SK-N-SH (cell line): ENCODE data around the gene FAM76B. TPM values are rescaled to one million over a fixed set of nuclear protein-coding genes. Genes with fewer than 3 reads are reported as not detected.

Experiments
- CTCF ChIA-PET: fragments of 300-600, 350-600 bp; formaldehyde crosslinking; extraction: SDS; loops from one replicate; lab custom pipeline; 2021; lab: Yijun Ruan, JAX
- POLR2A ChIA-PET: fragments of 350-600 bp; sonication (Branson Sonifier 250); formaldehyde crosslinking; extraction: SDS; loops from one replicate; lab custom pipeline; 2020; ENCODE audit warnings: antibody characterized with exemption, inconsistent platforms; lab: Yijun Ruan, JAX
- DNase-seq: peaks from one replicate; pipeline ENCODE4 v3.0.0; 2012
- H2AFZ ChIP-seq: fragments of 200-600 bp; sonication (generic); 2 replicates; pipeline ENCODE4 v1.8.1; 2016; ENCODE audit warnings: antibody characterized with exemption, mild to moderate bottlenecking, low read depth
- H3F3A ChIP-seq: fragments of 200-600 bp; sonication (generic); replicated peaks from 2 replicates; pipeline ENCODE3; 2016; ENCODE audit warnings: antibody characterized with exemption, mild to moderate bottlenecking; ENCODE audit not compliant: insufficient read depth
- H3K27ac ChIP-seq, 2 experiments: fragments of 200-500 bp in 1 of 2; fragments of 200-600 bp in 1 of 2; sonication (Bioruptor generic) in 1 of 2; sonication (generic), shearing (Covaris generic) in 1 of 2; 2 replicates each; pipeline versions ENCODE4 v1.5.1 to v1.6.1; 2014 to 2016; ENCODE audit warnings: low read depth in 2 of 2, inconsistent platforms in 1 of 2, low read length in 1 of 2, mild to moderate bottlenecking in 1 of 2, mixed read lengths in 1 of 2
- H3K27me3 ChIP-seq: fragments of 200-600 bp; sonication (generic), shearing (Covaris generic); 2 replicates; pipeline ENCODE4 v1.6.1; 2016; ENCODE audit warnings: mixed run types; ENCODE audit not compliant: insufficient read depth
- H3K36me3 ChIP-seq, 2 experiments: fragments of 200-500 bp in 1 of 2; fragments of 200-600 bp in 1 of 2; sonication (Bioruptor generic) in 1 of 2; sonication (generic) in 1 of 2; replicated peaks in 1 of 2; 2 replicates each; pipeline versions ENCODE3 to v1.5.1; 2014 to 2016; ENCODE audit warnings: low read length in 1 of 2, mild to moderate bottlenecking in 1 of 2; ENCODE audit not compliant: insufficient read depth in 2 of 2, control insufficient read depth in 1 of 2
- H3K4me1 ChIP-seq, 2 experiments: fragments of 200-500 bp in 1 of 2; fragments of 200-600 bp in 1 of 2; sonication (Bioruptor generic) in 1 of 2; sonication (generic), shearing (Covaris generic) in 1 of 2; 2 replicates each; pipeline versions ENCODE4 v1.5.1 to v1.6.1; 2014 to 2016; ENCODE audit warnings: low read depth in 1 of 2, low read length in 1 of 2, mixed run types in 1 of 2; ENCODE audit not compliant: insufficient read depth in 2 of 2, control insufficient read depth in 1 of 2
- H3K4me2 ChIP-seq: fragments of 200-600 bp; sonication (generic), shearing (Covaris generic); 2 replicates; pipeline ENCODE4 v1.6.1; 2017; ENCODE audit warnings: mixed run types
- H3K4me3 ChIP-seq, 2 experiments: fragments of 200-500 bp in 1 of 2; fragments of 200-600 bp in 1 of 2; sonication (Bioruptor generic) in 1 of 2; sonication (generic), shearing (Covaris generic) in 1 of 2; 2 replicates each; pipeline versions ENCODE4 v1.5.1 to v1.8.1; 2014 to 2016; ENCODE audit warnings: low read depth in 2 of 2, inconsistent platforms in 1 of 2, low read length in 1 of 2, mild to moderate bottlenecking in 1 of 2, mixed read lengths in 1 of 2, moderate library complexity in 1 of 2
- H3K79me2 ChIP-seq: fragments of 200-600 bp; sonication (generic); 2 replicates; pipeline ENCODE4 v1.8.1; 2017; ENCODE audit warnings: mild to moderate bottlenecking; ENCODE audit not compliant: insufficient read depth
- H3K9ac ChIP-seq: fragments of 200-600 bp; sonication (generic); 2 replicates; pipeline ENCODE4 v1.6.1; 2017; ENCODE audit warnings: mixed run types
- H3K9me2 ChIP-seq: fragments of 200-600 bp; sonication (generic); 2 replicates; pipeline ENCODE4 v1.6.1; 2017; ENCODE audit warnings: mixed run types
- H3K9me3 ChIP-seq: fragments of 200-600 bp; sonication (generic); 2 replicates; pipeline ENCODE4 v1.6.1; 2017; ENCODE audit warnings: mixed run types, mild to moderate bottlenecking, moderate library complexity
- H4K20me1 ChIP-seq: fragments of 200-600 bp; sonication (generic); 2 replicates; pipeline ENCODE4 v1.6.1; 2017; ENCODE audit warnings: mild to moderate bottlenecking, mixed run types; ENCODE audit not compliant: insufficient read depth
- CHD2 ChIP-seq: fragments of 150-350 bp; IDR thresholded peaks from 2 replicates; pipeline ENCODE4 v1.6.1; 2018; ENCODE audit warnings: low read length; ENCODE audit not compliant: partially characterized antibody
- CTCF ChIP-seq: fragments of 200-600 bp; sonication (generic); IDR thresholded peaks from 2 replicates; pipeline ENCODE4 v1.6.1; 2017; ENCODE audit warnings: antibody characterized with exemption, mild to moderate bottlenecking, moderate library complexity
- ELF1 ChIP-seq: IDR thresholded peaks from 2 replicates; pipeline ENCODE4 v1.4.0; 2012
- EP300 ChIP-seq, 2 experiments: IDR thresholded peaks; 2 replicates each; pipeline versions ENCODE4 v1.4.0 to v1.6.1; 2012; ENCODE audit warnings: borderline replicate concordance in 1 of 2, low read depth in 1 of 2, low read length in 1 of 2
- EZH2phosphoT487 ChIP-seq: fragments of 200-600 bp; sonication (generic); IDR thresholded peaks from 2 replicates; pipeline ENCODE4 v1.6.1; 2017; ENCODE audit warnings: low read depth, mixed run types, mild to moderate bottlenecking, antibody characterized with exemption, moderate library complexity, borderline replicate concordance
- FOSL2 ChIP-seq: IDR thresholded peaks from 2 replicates; pipeline ENCODE4 v1.4.0; 2012; ENCODE audit warnings: low read depth, mild to moderate bottlenecking, moderate library complexity, borderline replicate concordance
- FOXJ3 ChIP-seq: sonication (generic); formaldehyde crosslinking; IDR thresholded peaks from 2 replicates; pipeline ENCODE4 v1.5.1; 2020; ENCODE audit warnings: mild to moderate bottlenecking, missing genetic modification reagents
- FOXM1 ChIP-seq: IDR thresholded peaks from 2 replicates; pipeline ENCODE4 v1.4.0; 2012; ENCODE audit warnings: low read depth, mild to moderate bottlenecking
- GABPA ChIP-seq: IDR thresholded peaks from 2 replicates; pipeline ENCODE4 v1.4.0; 2012; ENCODE audit warnings: low read depth, mild to moderate bottlenecking
- GATA2 ChIP-seq: sonication (generic); formaldehyde crosslinking; IDR thresholded peaks from 2 replicates; pipeline ENCODE4 v1.5.0; 2020; ENCODE audit warnings: mild to moderate bottlenecking, missing genetic modification reagents
- MAX ChIP-seq: IDR thresholded peaks from 2 replicates; pipeline ENCODE4 v1.4.0; 2012; ENCODE audit warnings: low read depth
- MEF2A ChIP-seq: IDR thresholded peaks from 2 replicates; pipeline ENCODE4 v1.4.0; 2012; ENCODE audit warnings: low read depth, borderline replicate concordance
- NFIC ChIP-seq: IDR thresholded peaks from 2 replicates; pipeline ENCODE4 v1.4.0; 2012; ENCODE audit warnings: borderline replicate concordance
- NRF1 ChIP-seq: IDR thresholded peaks from 2 replicates; pipeline ENCODE4 v1.6.1; 2012; ENCODE audit warnings: low read depth, mild to moderate bottlenecking, low read length
- POLR2AphosphoS5 ChIP-seq: IDR thresholded peaks from 2 replicates; pipeline ENCODE4 v1.6.1; 2012; ENCODE audit warnings: low read depth, low read length
- RCOR1 ChIP-seq: fragments of 150-350 bp; IDR thresholded peaks from 2 replicates; pipeline ENCODE4 v1.6.1; 2017; ENCODE audit warnings: antibody characterized with exemption, low read length
- RFX5 ChIP-seq: IDR thresholded peaks from 2 replicates; pipeline ENCODE4 v1.6.1; 2012; ENCODE audit warnings: mild to moderate bottlenecking, improper control_type of control experiment, low read length
- TAF1 ChIP-seq: IDR thresholded peaks from 2 replicates; pipeline ENCODE4 v1.6.1; 2012; ENCODE audit warnings: low read depth, mild to moderate bottlenecking, low read length, moderate library complexity, borderline replicate concordance
- TEAD4 ChIP-seq: IDR thresholded peaks from 2 replicates; pipeline ENCODE4 v1.4.0; 2012; ENCODE audit warnings: mild to moderate bottlenecking, borderline replicate concordance; ENCODE audit not compliant: insufficient read depth
- ZBTB33 ChIP-seq: IDR thresholded peaks from 2 replicates; pipeline ENCODE4 v1.4.0; 2012; ENCODE audit warnings: low read depth, borderline replicate concordance
- WGBS: methylation state at CpG from one replicate; pipeline ENCODE4 v1.1.6; 2017; ENCODE audit warnings: low lambda C conversion rate; 5-methylcytosine and 5-hydroxymethylcytosine counted together
- polyA plus RNA-seq, 3 experiments: library from polyadenylated mRNA; depleted of rRNA; stranded (reverse); fragments of >200 nt; gene quantifications; 2 replicates each; pipeline ENCODE4 v1.2.3, GENCODE V29; 2012
- TF ChIP-seq, protein P1 (sequence below): IDR thresholded peaks from 2 replicates; pipeline ENCODE4 v1.6.1; 2012; ENCODE audit warnings: mild to moderate bottlenecking, low read depth, low read length, moderate library complexity
- TF ChIP-seq, protein P2 (sequence below): IDR thresholded peaks from 2 replicates; pipeline ENCODE4 v1.4.0; 2012; ENCODE audit warnings: low read depth, borderline replicate concordance

The FAM76B gene
- polyA plus RNA-seq, 1 of the 3 experiments (the other 2 are of a cell fraction): 15.4 TPM

- no peaks in the 10 kb centered on the region for H4K20me1 ChIP-seq
- TF ChIP-seq FOXM1 (no peak), ELF1 (no peak), GATA2 (no peak), MAX (no peak), ZBTB33 (no peak), NRF1 (no peak), RCOR1 (no peak), CTCF (no peak), RFX5 (no peak), EZH2phosphoT487 (no peak)
- TF ChIP-seq, all 33 proteins: peak for 0
- no peaks in the 10 kb centered on the region for H3K79me2 ChIP-seq
- H3K4me1 ChIP-seq: no peaks in the 10 kb centered on the region
- no peak overlapping the region for H3K4me3 ChIP-seq
- DNase-seq: no peak
- no peaks in the 10 kb centered on the region for H3F3A ChIP-seq
- CTCF ChIA-PET: interaction anchor here (0.6 to 1.6 kb wide), 4 partner anchors 12 to 667 kb away, joined by 3 read pairs; no protein-coding TSS in a partner anchor
- no peak overlapping the region for H3K4me2 ChIP-seq
- no peaks in the 10 kb centered on the region for H3K27me3 ChIP-seq
- POLR2A ChIA-PET: no interaction called here
- no peak overlapping the region for H3K27ac ChIP-seq
- no peaks in the 10 kb centered on the region for H3K9me2 ChIP-seq
- no peaks in the 10 kb centered on the region for H3K9me3 ChIP-seq
- 35% methylated on average over 2 of the region's 2 CpGs for WGBS
- H3K9ac ChIP-seq: no peak overlapping the region
- H2AFZ ChIP-seq: no peak overlapping the region
- H3K36me3 ChIP-seq: no peaks in the 10 kb centered on the region
Observed at GRCh38 chr11:95727111-95727510, 62.5 kb downstream of the FAM76B start.

DNA sequence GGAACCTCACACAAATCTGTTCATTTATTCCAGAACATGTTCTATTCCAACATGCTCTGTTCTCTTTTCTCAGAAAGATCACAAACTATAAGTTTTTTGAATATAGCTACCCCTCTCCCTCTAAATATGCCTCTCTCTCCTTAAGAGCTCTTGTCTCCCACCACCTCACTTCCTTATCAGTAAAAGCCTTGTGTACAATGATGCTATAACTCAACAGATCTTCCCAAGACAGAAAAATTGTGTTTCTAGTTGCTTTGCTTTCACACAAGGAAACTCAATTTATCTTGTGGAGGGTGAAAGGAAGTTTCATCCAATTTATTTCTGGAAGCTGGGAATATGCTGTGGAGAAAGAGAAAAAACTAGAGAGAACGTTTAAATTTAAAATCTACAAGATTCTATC is 64.4 kb downstream of the FAM76B start:
- Histone ChIP-seq H3F3A (no peaks in the 10 kb centered on the region), H3K4me1 (no peaks in the 10 kb centered on the region), H3K9me3 (no peaks in the 10 kb centered on the region), H4K20me1 (no peaks in the 10 kb centered on the region), H3K9ac (no peak overlapping the region), H3K27ac (no peak overlapping the region), H2AFZ (no peak overlapping the region), H3K79me2 (no peaks in the 10 kb centered on the region), H3K36me3 (no peaks in the 10 kb centered on the region), H3K4me3 (no peak overlapping the region), H3K27me3 (no peaks in the 10 kb centered on the region), H3K9me2 (no peaks in the 10 kb centered on the region), H3K4me2 (no peak overlapping the region)
- DNase-seq: no peak
- CTCF ChIA-PET: interaction anchor here (1.0 to 1.6 kb wide), 4 partner anchors 8 to 658 kb away, joined by 3 read pairs; partner anchors contain the start of gene SRSF8
- WGBS: 14% methylated on average over 1 of the region's 1 CpG
- POLR2A ChIA-PET: no interaction called here
- no peak for TF ChIP-seq POLR2AphosphoS5
- TF ChIP-seq FOXJ3 (CRISPR knock-in tag): no peak
- TF ChIP-seq RFX5: no peak
- no peak for TF ChIP-seq CHD2
- no peak for TF ChIP-seq MEF2A
- TF ChIP-seq EP300 (IDR thresholded peaks at IDR 0.05; ENCODE audit: borderline replicate concordance in 1 of 2, low read depth in 1 of 2, low read length in 1 of 2): no peak
- no peak for TF ChIP-seq TEAD4
- TF ChIP-seq, protein P1, sequence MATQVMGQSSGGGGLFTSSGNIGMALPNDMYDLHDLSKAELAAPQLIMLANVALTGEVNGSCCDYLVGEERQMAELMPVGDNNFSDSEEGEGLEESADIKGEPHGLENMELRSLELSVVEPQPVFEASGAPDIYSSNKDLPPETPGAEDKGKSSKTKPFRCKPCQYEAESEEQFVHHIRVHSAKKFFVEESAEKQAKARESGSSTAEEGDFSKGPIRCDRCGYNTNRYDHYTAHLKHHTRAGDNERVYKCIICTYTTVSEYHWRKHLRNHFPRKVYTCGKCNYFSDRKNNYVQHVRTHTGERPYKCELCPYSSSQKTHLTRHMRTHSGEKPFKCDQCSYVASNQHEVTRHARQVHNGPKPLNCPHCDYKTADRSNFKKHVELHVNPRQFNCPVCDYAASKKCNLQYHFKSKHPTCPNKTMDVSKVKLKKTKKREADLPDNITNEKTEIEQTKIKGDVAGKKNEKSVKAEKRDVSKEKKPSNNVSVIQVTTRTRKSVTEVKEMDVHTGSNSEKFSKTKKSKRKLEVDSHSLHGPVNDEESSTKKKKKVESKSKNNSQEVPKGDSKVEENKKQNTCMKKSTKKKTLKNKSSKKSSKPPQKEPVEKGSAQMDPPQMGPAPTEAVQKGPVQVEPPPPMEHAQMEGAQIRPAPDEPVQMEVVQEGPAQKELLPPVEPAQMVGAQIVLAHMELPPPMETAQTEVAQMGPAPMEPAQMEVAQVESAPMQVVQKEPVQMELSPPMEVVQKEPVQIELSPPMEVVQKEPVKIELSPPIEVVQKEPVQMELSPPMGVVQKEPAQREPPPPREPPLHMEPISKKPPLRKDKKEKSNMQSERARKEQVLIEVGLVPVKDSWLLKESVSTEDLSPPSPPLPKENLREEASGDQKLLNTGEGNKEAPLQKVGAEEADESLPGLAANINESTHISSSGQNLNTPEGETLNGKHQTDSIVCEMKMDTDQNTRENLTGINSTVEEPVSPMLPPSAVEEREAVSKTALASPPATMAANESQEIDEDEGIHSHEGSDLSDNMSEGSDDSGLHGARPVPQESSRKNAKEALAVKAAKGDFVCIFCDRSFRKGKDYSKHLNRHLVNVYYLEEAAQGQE: no peak
- TF ChIP-seq, protein P2, sequence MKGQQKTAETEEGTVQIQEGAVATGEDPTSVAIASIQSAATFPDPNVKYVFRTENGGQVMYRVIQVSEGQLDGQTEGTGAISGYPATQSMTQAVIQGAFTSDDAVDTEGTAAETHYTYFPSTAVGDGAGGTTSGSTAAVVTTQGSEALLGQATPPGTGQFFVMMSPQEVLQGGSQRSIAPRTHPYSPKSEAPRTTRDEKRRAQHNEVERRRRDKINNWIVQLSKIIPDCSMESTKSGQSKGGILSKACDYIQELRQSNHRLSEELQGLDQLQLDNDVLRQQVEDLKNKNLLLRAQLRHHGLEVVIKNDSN: no peak
- no peak for TF ChIP-seq TAF1
- no peak for TF ChIP-seq GABPA
- TF ChIP-seq NFIC: no peak
- no peak for TF ChIP-seq FOSL2
